Osteoblast (primary cell): ENCODE measurements around the gene PRCC. TPM values are rescaled to one million over a fixed set of nuclear protein-coding genes. Genes with fewer than 3 reads are reported as not detected.

Experiments
- DNase-seq: peaks from one replicate; pipeline ENCODE4 v3.0.0; 2011; ENCODE audit warnings: low spot score, mixed read lengths; ENCODE audit not compliant: insufficient read length; ENCODE audit errors: missing footprints
- H2AFZ ChIP-seq: 2 replicates; pipeline ENCODE4 v1.6.0; 2011; ENCODE audit warnings: mild to moderate bottlenecking, low read length
- H3K27ac ChIP-seq: 2 replicates; pipeline ENCODE4 v1.5.1; 2011; ENCODE audit warnings: mild to moderate bottlenecking, low read depth, low read length, moderate library complexity
- H3K27me3 ChIP-seq: 2 replicates; pipeline ENCODE4 v1.6.0; 2012; ENCODE audit warnings: mild to moderate bottlenecking, control low read depth, inconsistent platforms, low read length, moderate library complexity; ENCODE audit not compliant: insufficient read depth
- H3K36me3 ChIP-seq: 2 replicates; pipeline ENCODE4 v1.5.1; 2011; ENCODE audit warnings: mild to moderate bottlenecking, low read length, control low read depth, moderate library complexity; ENCODE audit not compliant: insufficient read depth
- H3K4me1 ChIP-seq: 2 replicates; pipeline ENCODE4 v1.5.1; 2011; ENCODE audit warnings: mild to moderate bottlenecking, low read length, control low read depth, moderate library complexity; ENCODE audit not compliant: insufficient read depth
- H3K4me2 ChIP-seq: 2 replicates; pipeline ENCODE4 v1.6.0; 2011; ENCODE audit warnings: mild to moderate bottlenecking, low read length; ENCODE audit not compliant: insufficient read depth
- H3K4me3 ChIP-seq: fragments of 200-600 bp; sonication (generic); 3 replicates; pipeline ENCODE4 v1.5.1; 2012; ENCODE audit warnings: mild to moderate bottlenecking, low read length, inconsistent platforms; ENCODE audit not compliant: insufficient read depth
- H3K79me2 ChIP-seq: 2 replicates; pipeline ENCODE4 v1.6.0; 2012; ENCODE audit warnings: mild to moderate bottlenecking, low read length, control low read depth, inconsistent platforms; ENCODE audit not compliant: insufficient read depth
- H3K9me3 ChIP-seq: 2 replicates; pipeline ENCODE4 v1.5.1; 2011; ENCODE audit warnings: low read depth, low read length, control low read depth
- H4K20me1 ChIP-seq: 2 replicates; pipeline ENCODE4 v1.6.0; 2012; ENCODE audit warnings: mild to moderate bottlenecking, low read length, control low read depth; ENCODE audit not compliant: insufficient read depth
- total RNA-seq: library from RNA; depleted of rRNA; stranded (reverse); fragments of >200 nt; gene quantifications from 2 replicates; pipeline ENCODE4 v1.2.3, GENCODE V29; 2012
- TF ChIP-seq, protein P1 (sequence below): IDR thresholded peaks from 2 replicates; pipeline ENCODE4 v1.5.1; 2011; ENCODE audit warnings: mild to moderate bottlenecking, low read depth, low read length, moderate library complexity; ENCODE audit errors: extremely low read depth

Gene PRCC
- total RNA-seq, 1 donor: 22.8 TPM

GRCh38 chr1:156814571-156815260 is 47.4 kb downstream of the PRCC start:
- no peak overlapping the region for H2AFZ ChIP-seq
- H3K36me3 ChIP-seq: no peaks in the 10 kb centered on the region
- H3K27me3 ChIP-seq: no peaks in the 10 kb centered on the region
- no peaks in the 10 kb centered on the region for H4K20me1 ChIP-seq
- H3K4me3 ChIP-seq: no peak overlapping the region
- TF ChIP-seq, protein P1, sequence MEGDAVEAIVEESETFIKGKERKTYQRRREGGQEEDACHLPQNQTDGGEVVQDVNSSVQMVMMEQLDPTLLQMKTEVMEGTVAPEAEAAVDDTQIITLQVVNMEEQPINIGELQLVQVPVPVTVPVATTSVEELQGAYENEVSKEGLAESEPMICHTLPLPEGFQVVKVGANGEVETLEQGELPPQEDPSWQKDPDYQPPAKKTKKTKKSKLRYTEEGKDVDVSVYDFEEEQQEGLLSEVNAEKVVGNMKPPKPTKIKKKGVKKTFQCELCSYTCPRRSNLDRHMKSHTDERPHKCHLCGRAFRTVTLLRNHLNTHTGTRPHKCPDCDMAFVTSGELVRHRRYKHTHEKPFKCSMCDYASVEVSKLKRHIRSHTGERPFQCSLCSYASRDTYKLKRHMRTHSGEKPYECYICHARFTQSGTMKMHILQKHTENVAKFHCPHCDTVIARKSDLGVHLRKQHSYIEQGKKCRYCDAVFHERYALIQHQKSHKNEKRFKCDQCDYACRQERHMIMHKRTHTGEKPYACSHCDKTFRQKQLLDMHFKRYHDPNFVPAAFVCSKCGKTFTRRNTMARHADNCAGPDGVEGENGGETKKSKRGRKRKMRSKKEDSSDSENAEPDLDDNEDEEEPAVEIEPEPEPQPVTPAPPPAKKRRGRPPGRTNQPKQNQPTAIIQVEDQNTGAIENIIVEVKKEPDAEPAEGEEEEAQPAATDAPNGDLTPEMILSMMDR: no peak
- peak overlapping the region; percentile 13 for H3K27ac ChIP-seq
- no peak overlapping the region for H3K4me2 ChIP-seq
- no peaks in the 10 kb centered on the region for H3K9me3 ChIP-seq
- peaks cover 35% of the 10 kb centered on the region for H3K4me1 ChIP-seq
- no peak for DNase-seq
- H3K79me2 ChIP-seq: no peaks in the 10 kb centered on the region

DNA sequence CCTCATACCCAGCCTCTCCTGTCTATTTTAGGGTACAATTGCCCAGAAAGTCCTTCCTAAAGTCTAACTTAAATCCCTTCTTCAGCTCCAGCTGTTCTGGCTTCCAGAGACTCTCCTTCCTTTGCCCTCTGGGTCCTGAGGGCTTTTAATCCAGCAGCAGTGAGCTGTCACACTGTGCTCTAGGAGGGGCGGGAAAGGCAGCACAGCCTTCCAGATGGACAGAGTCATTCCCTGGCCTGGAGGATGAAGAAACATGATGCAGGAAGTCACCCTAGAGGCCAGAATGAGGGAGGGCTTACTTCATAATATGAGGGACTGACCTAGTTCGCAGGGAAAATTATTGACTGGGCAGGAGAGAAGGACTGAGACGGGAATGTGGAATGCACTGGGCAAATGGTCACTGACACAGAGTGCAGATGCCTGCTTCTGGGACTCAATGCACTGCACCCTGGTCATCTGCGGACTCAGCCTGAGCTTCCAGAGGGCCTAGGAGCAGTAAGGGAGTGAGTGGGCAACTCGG is 48.0 kb downstream of the PRCC start:
- Histone ChIP-seq H4K20me1 (no peaks in the 10 kb centered on the region), H3K4me2 (no peak overlapping the region), H3K27ac (peak overlapping the region; percentile 43), H3K36me3 (no peaks in the 10 kb centered on the region), H3K4me3 (no peak overlapping the region), H3K9me3 (no peaks in the 10 kb centered on the region), H3K4me1 (peaks cover 35% of the 10 kb centered on the region), H3K27me3 (no peaks in the 10 kb centered on the region), H2AFZ (no peak overlapping the region), H3K79me2 (no peaks in the 10 kb centered on the region)
- TF ChIP-seq, protein P1: peak; percentile 22
- peak; percentile 97 for DNase-seq

DNA sequence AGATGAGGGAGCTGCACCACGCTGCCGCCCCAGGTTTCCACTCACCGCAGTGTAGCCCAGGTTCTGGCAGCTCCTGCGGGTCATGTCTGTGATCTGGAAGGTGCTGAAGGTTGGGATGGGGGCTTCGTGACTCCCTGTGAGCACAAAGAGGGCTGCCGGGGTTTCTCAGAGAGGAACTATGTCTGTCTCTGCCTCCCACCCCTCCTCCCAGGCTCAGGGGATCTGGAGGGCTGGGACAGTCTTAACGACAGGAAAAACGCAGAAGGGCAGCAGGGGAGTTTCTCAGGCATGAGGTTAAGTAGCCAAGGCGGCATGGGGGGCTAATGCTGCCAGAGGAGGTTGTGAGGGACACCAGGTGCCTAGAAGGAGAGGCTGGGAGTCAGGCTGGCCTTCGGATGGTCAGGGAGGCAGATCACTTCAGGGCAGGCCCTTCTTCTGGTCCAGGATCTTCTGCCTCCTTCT is 48.7 kb downstream of the PRCC start:
- H3K4me1 ChIP-seq: peaks cover 35% of the 10 kb centered on the region
- H3K4me2 ChIP-seq: no peak overlapping the region
- H2AFZ ChIP-seq: no peak overlapping the region
- no peaks in the 10 kb centered on the region for H4K20me1 ChIP-seq
- TF ChIP-seq, protein P1: no peak
- no peaks in the 10 kb centered on the region for H3K9me3 ChIP-seq
- H3K27ac ChIP-seq: peak overlapping the region; percentile 43
- H3K36me3 ChIP-seq: no peaks in the 10 kb centered on the region
- H3K4me3 ChIP-seq: no peak overlapping the region
- H3K79me2 ChIP-seq: no peaks in the 10 kb centered on the region
- DNase-seq: no peak
- no peaks in the 10 kb centered on the region for H3K27me3 ChIP-seq

DNA sequence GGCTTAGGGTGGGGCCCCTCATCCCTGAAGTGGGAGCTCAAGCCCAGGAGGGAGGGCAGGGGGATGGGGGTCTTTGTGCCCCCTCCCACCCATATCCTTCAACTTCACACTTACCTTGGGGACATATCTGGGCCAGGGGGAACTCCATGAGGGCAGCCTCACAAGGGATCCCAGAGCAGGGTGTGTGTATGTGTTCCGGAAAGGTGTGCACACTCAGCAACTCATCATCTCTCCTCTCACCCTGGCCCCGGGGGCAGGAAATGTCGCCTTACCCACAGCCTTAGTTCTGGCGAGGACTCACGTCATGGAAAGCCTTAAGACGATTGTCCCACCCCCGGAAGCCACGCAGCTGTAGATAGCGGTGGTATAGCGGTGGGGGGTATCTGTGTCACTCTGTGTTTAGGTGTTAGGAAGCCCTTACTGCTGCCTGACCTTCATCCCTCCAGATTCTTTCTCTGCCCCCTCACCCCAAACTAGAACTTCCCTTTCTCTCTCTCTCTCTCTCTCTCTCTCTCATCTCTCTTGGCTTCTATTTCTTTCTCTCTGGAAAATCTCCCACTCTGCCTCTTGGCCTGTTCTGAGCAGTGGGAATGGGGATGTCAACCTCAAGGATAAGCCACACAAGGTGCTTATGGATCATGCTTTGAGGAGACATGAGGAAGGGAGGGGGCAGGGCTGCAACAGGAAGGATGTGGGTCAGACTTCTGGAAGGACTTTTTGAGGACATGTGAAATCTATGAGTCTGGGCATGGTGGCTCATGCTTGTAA is 49.4 kb downstream of the PRCC start, which contains the start of gene SH2D2A:
TSS of gene SH2D2A (minus strand) at position 288 of the 768 bp plus-strand sequence. CDS start at position 148, 140 bp downstream.
- Histone ChIP-seq H4K20me1 (no peaks in the 10 kb centered on the region), H3K27ac (peak within 1 kb of the TSS; percentile 43), H3K9me3 (no peaks in the 10 kb centered on the region), H3K4me3 (no peak within 1 kb of the TSS), H2AFZ (peak within 1 kb of the TSS; percentile 18), H3K4me2 (no peak within 1 kb of the TSS), H3K4me1 (peaks cover 38% of the 10 kb centered on the region), H3K36me3 (no peaks in the 10 kb centered on the region), H3K27me3 (no peaks in the 10 kb centered on the region), H3K79me2 (no peaks in the 10 kb centered on the region)
- TF ChIP-seq, protein P1: no peak
- no peak for DNase-seq
